H1 (cell line): ENCODE measurements around the gene SFRP5. TPM values are rescaled to one million over a fixed set of nuclear protein-coding genes. Genes with fewer than 3 reads are reported as not detected.

Experiments
- CTCF ChIA-PET: fragments of 300-600 bp; sonication (Branson Sonifier 250); formaldehyde crosslinking; loops from one replicate; lab custom pipeline; 2021; ENCODE audit not compliant: partially characterized antibody; lab: Charles Lee
- POLR2A ChIA-PET: fragments of 300-600 bp; sonication (Branson Sonifier 250); formaldehyde crosslinking; loops from one replicate; lab custom pipeline; 2021; ENCODE audit warnings: inconsistent platforms; ENCODE audit not compliant: partially characterized antibody; lab: Charles Lee
- DNase-seq, 2 experiments: peaks; one replicate each; pipeline versions ENCODE4 v3.0.0 to v3.0.0-alpha.2; 2010 to 2022; ENCODE audit warnings: low spot score in 2 of 2, low read depth in 1 of 2, mixed read lengths in 1 of 2
- FAIRE-seq: peaks from 2 replicates; lab custom pipeline; 2011; peaks lifted over from hg19 to GRCh38; lab: Jason Lieb, UNC
- H2AFZ ChIP-seq: 2 replicates; pipeline ENCODE4 v1.8.1; 2012; ENCODE audit warnings: low read length, inconsistent platforms
- H2AK5ac ChIP-seq: 2 replicates; pipeline ENCODE4 v1.6.1; 2013; ENCODE audit warnings: low read depth, low read length
- H2BK120ac ChIP-seq: replicated peaks from 2 replicates; pipeline ENCODE3; 2013; ENCODE audit warnings: low read depth, low read length, inconsistent platforms
- H2BK12ac ChIP-seq: 2 replicates; pipeline ENCODE4 v1.6.1; 2013; ENCODE audit warnings: low read depth, low read length
- H2BK15ac ChIP-seq: 2 replicates; pipeline ENCODE4 v1.6.1; 2013; ENCODE audit warnings: low read length
- H2BK20ac ChIP-seq: 2 replicates; pipeline ENCODE4 v1.6.1; 2013; ENCODE audit warnings: low read length
- H2BK5ac ChIP-seq: 2 replicates; pipeline ENCODE4 v1.6.1; 2013; ENCODE audit warnings: low read depth, low read length
- H3K14ac ChIP-seq: 2 replicates; pipeline ENCODE4 v1.6.1; 2013; ENCODE audit warnings: inconsistent platforms; ENCODE audit not compliant: insufficient read length
- H3K18ac ChIP-seq: 2 replicates; pipeline ENCODE4 v1.6.1; 2013; ENCODE audit warnings: low read length; ENCODE audit errors: extremely low read depth
- H3K23ac ChIP-seq: 2 replicates; pipeline ENCODE4 v1.6.1; 2013; ENCODE audit warnings: inconsistent platforms; ENCODE audit not compliant: insufficient read length
- H3K23me2 ChIP-seq: 2 replicates; pipeline ENCODE4 v1.6.1; 2013; ENCODE audit warnings: low read depth, low read length
- H3K27ac ChIP-seq: 2 replicates; pipeline ENCODE4 v1.6.1; 2011; ENCODE audit warnings: low read depth, low read length, inconsistent platforms
- H3K27me3 ChIP-seq, 4 experiments: replicated peaks in 1 of 4; 1 replicate in 1 of 4; 2 replicates in 3 of 4; pipeline versions ENCODE4 v1.6.1 to v1.8.1; 2011 to 2013; ENCODE audit warnings: low read length in 3 of 4, mild to moderate bottlenecking in 3 of 4, inconsistent platforms in 2 of 4, mixed read lengths in 2 of 4, moderate library complexity in 1 of 4; ENCODE audit not compliant: control insufficient read depth in 3 of 4, insufficient read depth in 3 of 4; ENCODE audit errors: extremely low read depth in 1 of 4
- H3K36me3 ChIP-seq, 4 experiments: 2 replicates each; pipeline versions ENCODE4 v1.6.1 to v1.8.1; 2011 to 2013; ENCODE audit warnings: mild to moderate bottlenecking in 4 of 4, low read length in 3 of 4, moderate library complexity in 2 of 4, control low read depth in 1 of 4, inconsistent platforms in 1 of 4; ENCODE audit not compliant: insufficient read depth in 4 of 4, control insufficient read depth in 2 of 4
- H3K4ac ChIP-seq: replicated peaks from 2 replicates; pipeline ENCODE3; 2013; ENCODE audit warnings: low read length, low read depth, mixed read lengths, inconsistent platforms; ENCODE audit not compliant: insufficient read length
- H3K4me1 ChIP-seq, 4 experiments: replicated peaks in 1 of 4; 1 replicate in 1 of 4; 2 replicates in 3 of 4; pipeline versions ENCODE4 v1.6.1 to v1.8.1; 2011 to 2013; ENCODE audit warnings: low read length in 3 of 4, inconsistent platforms in 2 of 4, mixed read lengths in 1 of 4; ENCODE audit not compliant: insufficient read depth in 4 of 4, control insufficient read depth in 3 of 4
- H3K4me2 ChIP-seq, 2 experiments: 2 replicates each; pipeline versions ENCODE4 v1.6.1 to v1.8.1; 2011 to 2013; ENCODE audit warnings: low read depth in 2 of 2, low read length in 2 of 2, control low read depth in 1 of 2, inconsistent platforms in 1 of 2, mild to moderate bottlenecking in 1 of 2; ENCODE audit not compliant: insufficient read depth in 1 of 2
- H3K4me3 ChIP-seq, 4 experiments: fragments of 200-600, 300-600 bp in 1 of 4; sonication (generic), shearing (Covaris generic), sonication (Bioruptor Twin) in 1 of 4; 2 replicates each; pipeline versions ENCODE4 v1.5.1 to v1.8.1; 2011 to 2016; ENCODE audit warnings: low read length in 4 of 4, low read depth in 3 of 4, control low read depth in 2 of 4, inconsistent platforms in 2 of 4, mild to moderate bottlenecking in 2 of 4, mixed read lengths in 1 of 4, moderate library complexity in 1 of 4; ENCODE audit not compliant: insufficient read depth in 2 of 4; ENCODE audit errors: extremely low read depth in 1 of 4
- H3K56ac ChIP-seq: replicated peaks from 2 replicates; pipeline ENCODE3; 2013; ENCODE audit warnings: low read depth, mild to moderate bottlenecking, mixed read lengths, low read length, inconsistent platforms; ENCODE audit not compliant: insufficient read length
- H3K79me1 ChIP-seq: 2 replicates; pipeline ENCODE4 v1.6.1; 2013; ENCODE audit warnings: low read depth, low read length, control low read depth
- H3K79me2 ChIP-seq, 2 experiments: 2 replicates each; pipeline versions ENCODE4 v1.6.1 to v1.8.1; 2012 to 2013; ENCODE audit warnings: low read length in 2 of 2, mild to moderate bottlenecking in 2 of 2, inconsistent platforms in 1 of 2; ENCODE audit not compliant: insufficient read depth in 2 of 2, control insufficient read depth in 1 of 2
- H3K9ac ChIP-seq, 4 experiments: replicated peaks in 1 of 4; 1 replicate in 1 of 4; 2 replicates in 3 of 4; pipeline versions ENCODE4 v1.6.1 to v1.8.1; 2011 to 2013; ENCODE audit warnings: low read depth in 3 of 4, low read length in 3 of 4, control low read depth in 2 of 4, mild to moderate bottlenecking in 2 of 4, moderate library complexity in 2 of 4, inconsistent platforms in 1 of 4; ENCODE audit errors: extremely low read depth in 1 of 4
- H3K9me3 ChIP-seq, 2 experiments: 2 replicates each; pipeline versions ENCODE4 v1.6.1 to v1.8.1; 2012 to 2013; ENCODE audit warnings: mild to moderate bottlenecking in 2 of 2, moderate library complexity in 2 of 2, control low read depth in 1 of 2, inconsistent platforms in 1 of 2, low read depth in 1 of 2, low read length in 1 of 2, mixed read lengths in 1 of 2; ENCODE audit not compliant: insufficient read depth in 2 of 2
- H4K20me1 ChIP-seq, 2 experiments: replicated peaks in 1 of 2; 2 replicates each; pipeline versions ENCODE3 to v1.8.1; 2011 to 2013; ENCODE audit warnings: inconsistent platforms in 2 of 2, low read length in 2 of 2, mild to moderate bottlenecking in 1 of 2; ENCODE audit not compliant: insufficient read depth in 2 of 2, control insufficient read depth in 1 of 2
- H4K5ac ChIP-seq: 2 replicates; pipeline ENCODE4 v1.6.1; 2013; ENCODE audit warnings: low read length, low read depth, mixed read lengths, inconsistent platforms; ENCODE audit not compliant: insufficient read length
- H4K8ac ChIP-seq: 2 replicates; pipeline ENCODE4 v1.8.0; 2013; ENCODE audit warnings: mild to moderate bottlenecking, moderate library complexity, low read length, inconsistent platforms; ENCODE audit not compliant: insufficient read depth; ENCODE audit errors: extremely low read depth
- H4K91ac ChIP-seq: replicated peaks from 2 replicates; pipeline ENCODE3; 2013; ENCODE audit warnings: low read length, mixed read lengths, inconsistent platforms; ENCODE audit not compliant: insufficient read length
- CBX5 ChIP-seq: fragments of 300-800, 300-1000 bp; sonication (generic); IDR thresholded peaks from 2 replicates; pipeline ENCODE4 v1.7.1; 2016; ENCODE audit warnings: antibody characterized with exemption, low read length, low read depth
- GABPA ChIP-seq: IDR thresholded peaks from 2 replicates; pipeline ENCODE4 v1.6.1; 2011; ENCODE audit warnings: mild to moderate bottlenecking, low read length, moderate library complexity, borderline replicate concordance; ENCODE audit not compliant: insufficient read depth
- HDAC2 ChIP-seq, 2 experiments: fragments of 300-600 bp in 1 of 2; sonication (generic) in 1 of 2; IDR thresholded peaks; 2 replicates each; pipeline ENCODE4 v1.6.1; 2011 to 2012; ENCODE audit warnings: low read depth in 2 of 2, low read length in 2 of 2, mild to moderate bottlenecking in 2 of 2, moderate library complexity in 2 of 2, borderline replicate concordance in 1 of 2, inconsistent platforms in 1 of 2
- NANOG ChIP-seq: IDR thresholded peaks from 2 replicates; pipeline ENCODE4 v1.6.1; 2011; ENCODE audit warnings: low read length, low read depth, mild to moderate bottlenecking, inconsistent platforms; ENCODE audit not compliant: insufficient read depth, poor library complexity, severe bottlenecking
- POLR2AphosphoS5 ChIP-seq: IDR thresholded peaks from 2 replicates; pipeline ENCODE4 v1.6.1; 2011; ENCODE audit warnings: low read depth, low read length
- TCF12 ChIP-seq: IDR thresholded peaks from 2 replicates; pipeline ENCODE4 v1.6.1; 2011; ENCODE audit warnings: low read depth, mild to moderate bottlenecking, low read length
- USF2 ChIP-seq: IDR thresholded peaks from 2 replicates; pipeline ENCODE4 v1.6.1; 2011; ENCODE audit warnings: low read length, improper control_type of control experiment
- YY1 ChIP-seq: IDR thresholded peaks from 2 replicates; pipeline ENCODE4 v1.6.1; 2011; ENCODE audit warnings: low read depth, mild to moderate bottlenecking, low read length
- WGBS, 2 experiments: shearing (Covaris generic) in 1 of 2; methylation state at CpG; one replicate each; pipeline versions ENCODE4 v1.1.6 to v1.1.7; 2013 to 2015; ENCODE audit warnings: low lambda C conversion rate in 2 of 2, mixed read lengths in 2 of 2, inconsistent platforms in 1 of 2, low coverage in 1 of 2, missing lambda C conversion rate in 1 of 2; ENCODE audit not compliant: insufficient replicate concordance in 2 of 2, insufficient coverage in 1 of 2, insufficient read length in 1 of 2; ENCODE audit errors: extremely low coverage in 1 of 2, missing lambda C conversion rate in 1 of 2; 5-methylcytosine and 5-hydroxymethylcytosine counted together
- polyA plus RNA-seq, 7 experiments: library from polyadenylated mRNA; depleted of rRNA in 3 of 7; stranded (reverse) in 5 of 7; unstranded in 2 of 7; fragments of >200 nt in 5 of 7; fragments of 200-250 nt in 2 of 7; gene quantifications; 1 replicate in 5 of 7; 2 replicates in 1 of 7; 4 replicates in 1 of 7; pipeline versions ENCODE4 v1.2.1 to v1.2.3, GENCODE V29; 2011 to 2013; ENCODE audit warnings: missing spikeins in 2 of 7, mixed read lengths in 2 of 7
- total RNA-seq: library from RNA; stranded (reverse); fragmentation: NEBNext Ultra II Directional; extraction: Animal tissue kit (Norgen Biotek cat#: 25700); gene quantifications from 2 replicates; pipeline ENCODE4 v1.2.1, GENCODE V29; 2021

Gene SFRP5
- total and polyA plus RNA-seq, 2 of the 8 experiments (the other 6 are each of a cell fraction or from before 2014, with no cell fraction given) = 3.9 to 5.9 TPM

- peaks cover 10% of the 10 kb centered on the region for H3K79me1 ChIP-seq
- peak within 1 kb of the TSS; percentile 90 for H2BK12ac ChIP-seq
- no peak within 1 kb of the TSS for H3K14ac ChIP-seq
- peak within 1 kb of the TSS; percentile 98; the same call in 1 of the 2 replicates for H2BK15ac ChIP-seq
- ChIA-PET POLR2A (interaction anchor here (0.7 to 15.1 kb wide), 15 partner anchors 10 to 115 kb away, joined by 3 to 234 read pairs (median 4); partner anchors contain the start of genes AVPI1, MARVELD1 and SFRP5), CTCF (interaction anchor here (0.6 to 15.1 kb wide), 14 partner anchors 11 to 183 kb away, joined by 3 to 773 read pairs (median 4); partner anchors contain the start of gene MARVELD1)
- H2BK120ac ChIP-seq = no peak within 1 kb of the TSS
- H3K27me3 ChIP-seq = peaks cover 12 to 21% (median 17%) of the 10 kb centered on the region in 4 experiments
- peak within 1 kb of the TSS; percentile 72; the same call in 1 of the 2 replicates for H2BK20ac ChIP-seq
- H2AFZ ChIP-seq = peak within 1 kb of the TSS; percentile 88
- no peak within 1 kb of the TSS for H3K56ac ChIP-seq
- peak within 1 kb of the TSS; percentile 86 for H3K4ac ChIP-seq
- WGBS, 2 experiments = 2% methylated on average over 58 of the region's 72 CpGs; no CpG with 5 or more reads in 1 of the 2 experiments
- H4K20me1 ChIP-seq = peaks cover 4 to 5% of the 10 kb centered on the region in 2 experiments
- DNase-seq (peak; percentile 97 to 99), FAIRE-seq (no peak)
- H3K4me3 ChIP-seq = peak within 1 kb of the TSS; percentile 79 to 96 (median 89)
- peak within 1 kb of the TSS; percentile 97 for H4K8ac ChIP-seq
- H3K23ac ChIP-seq = no peak within 1 kb of the TSS
- H4K91ac ChIP-seq = peak within 1 kb of the TSS; percentile 44
- peaks cover 6 to 7% of the 10 kb centered on the region in 2 experiments for H3K9me3 ChIP-seq
- H3K4me1 ChIP-seq = peaks cover 0 to 6% (median 3%) of the 10 kb centered on the region in 4 experiments; a peak in 5 of 7 replicates
- peak within 1 kb of the TSS; percentile 27 for H4K5ac ChIP-seq
- H3K79me2 ChIP-seq = peaks cover 4 to 29% of the 10 kb centered on the region in 2 experiments; a peak in 3 of 4 replicates
- H3K18ac ChIP-seq = peak within 1 kb of the TSS; percentile 89
- peak within 1 kb of the TSS; percentile 68 to 84 (median 80) for H3K9ac ChIP-seq
- H3K27ac ChIP-seq = peak within 1 kb of the TSS; percentile 73; the same call in 1 of the 2 replicates
- peak within 1 kb of the TSS; percentile 93 for H2AK5ac ChIP-seq
- H3K4me2 ChIP-seq = peak within 1 kb of the TSS; percentile 94 to 98
- peak within 1 kb of the TSS; percentile 75 for H2BK5ac ChIP-seq
- H3K23me2 ChIP-seq = peaks cover 12% of the 10 kb centered on the region
- H3K36me3 ChIP-seq = peaks cover 5 to 20% (median 11%) of the 10 kb centered on the region in 4 experiments; a peak in 6 of 8 replicates
- TF ChIP-seq TCF12 = no peak; the same call in 1 of the 2 replicates
- TF ChIP-seq POLR2AphosphoS5 = peak; percentile 82
- TF ChIP-seq HDAC2 (IDR thresholded peaks at IDR 0.05; ENCODE audit: borderline replicate concordance in 1 of 2, low read depth in 2 of 2, low read length in 2 of 2) = peak in 1 of 2 experiments; percentile 98; a peak in 1 of 4 replicates
- TF ChIP-seq GABPA = no peak
- TF ChIP-seq USF2 = peak; percentile 37; the same call in 1 of the 2 replicates
- no peak for TF ChIP-seq YY1
- TF ChIP-seq CBX5 = no peak
- TF ChIP-seq NANOG = no peak
Measured at GRCh38 chr10:97736902-97737769, 34.7 kb downstream of the SFRP5 start, which contains the start of gene ZFYVE27. Gene ZFYVE27 (plus strand): TSS chr10:97737128. CDS start chr10:97738478, 1,350 bp downstream.
